ENCODE results near the gene BRIP1.

- TF ChIP-seq, protein P1, sequence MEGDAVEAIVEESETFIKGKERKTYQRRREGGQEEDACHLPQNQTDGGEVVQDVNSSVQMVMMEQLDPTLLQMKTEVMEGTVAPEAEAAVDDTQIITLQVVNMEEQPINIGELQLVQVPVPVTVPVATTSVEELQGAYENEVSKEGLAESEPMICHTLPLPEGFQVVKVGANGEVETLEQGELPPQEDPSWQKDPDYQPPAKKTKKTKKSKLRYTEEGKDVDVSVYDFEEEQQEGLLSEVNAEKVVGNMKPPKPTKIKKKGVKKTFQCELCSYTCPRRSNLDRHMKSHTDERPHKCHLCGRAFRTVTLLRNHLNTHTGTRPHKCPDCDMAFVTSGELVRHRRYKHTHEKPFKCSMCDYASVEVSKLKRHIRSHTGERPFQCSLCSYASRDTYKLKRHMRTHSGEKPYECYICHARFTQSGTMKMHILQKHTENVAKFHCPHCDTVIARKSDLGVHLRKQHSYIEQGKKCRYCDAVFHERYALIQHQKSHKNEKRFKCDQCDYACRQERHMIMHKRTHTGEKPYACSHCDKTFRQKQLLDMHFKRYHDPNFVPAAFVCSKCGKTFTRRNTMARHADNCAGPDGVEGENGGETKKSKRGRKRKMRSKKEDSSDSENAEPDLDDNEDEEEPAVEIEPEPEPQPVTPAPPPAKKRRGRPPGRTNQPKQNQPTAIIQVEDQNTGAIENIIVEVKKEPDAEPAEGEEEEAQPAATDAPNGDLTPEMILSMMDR (IDR thresholded peaks at IDR 0.05): no peak
- no peak for TF ChIP-seq POLR2A (IDR thresholded peaks at IDR 0.05)
These were observed 206.0 kb downstream of the BRIP1 start for GRCh38 chr17:61657338-61657737.

Data from testis (tissue), 2 donors.